Activated CD4-positive, alpha-beta T cell treated with anti-CD3 and anti-CD28 coated beads, Interleukin-2, amount 10 ng/mL, durations not matched to agents 24 days and 14 days (primary cell): ENCODE data around the gene GPALPP1. TPM values are rescaled to one million over a fixed set of nuclear protein-coding genes. Genes with fewer than 3 reads are reported as not detected.
"Not testable (repeated sequence)": the region's sequence is repeated elsewhere in the genome, so short reads cannot be mapped to it uniquely, and the experiment has no call there.

Source experiments
- DNase-seq: peaks from one replicate; pipeline ENCODE4 v3.0.0; 2022
- H3K27ac Mint-ChIP-seq: one replicate; pipeline ENCODE4 v1.8.0; 2022; ENCODE audit warnings: mild to moderate bottlenecking, mixed read lengths
- H3K27me3 Mint-ChIP-seq: one replicate; pipeline ENCODE4 v1.8.0; 2022; ENCODE audit warnings: mixed read lengths
- H3K36me3 Mint-ChIP-seq: one replicate; pipeline ENCODE4 v1.8.0; 2022; ENCODE audit warnings: low read depth, mild to moderate bottlenecking, mixed read lengths
- H3K4me1 Mint-ChIP-seq: one replicate; pipeline ENCODE4 v1.8.0; 2021; ENCODE audit warnings: mixed read lengths
- H3K4me3 Mint-ChIP-seq: one replicate; pipeline ENCODE4 v1.8.0; 2022; ENCODE audit warnings: mild to moderate bottlenecking, moderate library complexity, mixed read lengths
- H3K9me3 Mint-ChIP-seq: one replicate; pipeline ENCODE4 v1.8.0; 2021; ENCODE audit warnings: mixed read lengths
- intact Hi-C: fragments of 100-400 bp; cut with micrococcal nuclease; formaldehyde crosslinking; loops from one replicate; pipeline ENCODE4 v1.15.1; 2023
- total RNA-seq: library from RNA; stranded (reverse); gene quantifications from 2 replicates; pipeline ENCODE4 v1.2.3, GENCODE V29; 2022

GPALPP1 gene
- total RNA-seq, 1 donor from 2014 or later, result 32.3 TPM

- Mint-ChIP-seq H3K9me3 (no peaks in the 10 kb centered on the region), H3K4me3 (no peak overlapping the region), H3K4me1 (peaks cover 18% of the 10 kb centered on the region), H3K36me3 (no peaks in the 10 kb centered on the region), H3K27me3 (peaks cover 32% of the 10 kb centered on the region), H3K27ac (no peak overlapping the region)
- DNase-seq, result no peak
- intact Hi-C loops, result no loop called here
Measured at GRCh38 chr13:45060062-45060461, 70.7 kb downstream of the GPALPP1 start.

DNA sequence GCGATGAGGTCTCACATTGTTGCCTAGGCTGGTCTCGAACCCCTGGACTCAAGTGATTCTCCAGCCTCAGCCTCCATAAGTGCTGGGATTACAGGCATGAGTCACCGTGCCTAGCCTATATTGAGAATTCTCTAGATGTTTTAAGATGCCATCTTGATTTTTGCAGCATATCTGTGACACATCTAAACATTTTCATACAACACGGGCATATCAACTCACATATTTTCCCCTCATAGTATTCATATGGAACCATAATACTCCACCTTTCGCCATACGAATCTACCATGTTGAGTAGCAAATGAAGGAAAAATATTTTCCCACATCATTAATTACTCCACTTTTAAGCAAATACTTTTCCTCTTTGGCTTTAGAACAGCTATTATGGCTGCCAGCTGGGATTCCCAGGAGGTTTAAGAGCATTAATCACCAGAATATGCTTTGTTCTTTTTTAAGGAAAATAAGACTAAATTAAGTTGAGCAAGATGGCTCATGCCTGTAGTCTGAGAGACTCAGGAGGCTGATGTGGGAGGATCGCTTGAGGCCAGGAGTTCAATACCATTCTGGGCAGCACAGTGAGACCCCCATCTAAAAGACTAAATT, 74.0 kb downstream of the GPALPP1 start:
- no peak overlapping the region for H3K27ac Mint-ChIP-seq
- peaks cover 39% of the 10 kb centered on the region for H3K27me3 Mint-ChIP-seq
- DNase-seq, result no peak
- intact Hi-C loops, result no loop called here
- no peak overlapping the region for H3K4me3 Mint-ChIP-seq
- no peaks in the 10 kb centered on the region for H3K9me3 Mint-ChIP-seq
- no peaks in the 10 kb centered on the region for H3K36me3 Mint-ChIP-seq
- peaks cover 4% of the 10 kb centered on the region for H3K4me1 Mint-ChIP-seq

- H3K4me3 Mint-ChIP-seq, H3K9me3 Mint-ChIP-seq, H3K36me3 Mint-ChIP-seq, H3K27ac Mint-ChIP-seq, intact Hi-C loops, DNase-seq, H3K4me1 Mint-ChIP-seq: not testable (repeated sequence)
- peaks cover 40% of the 10 kb centered on the region for H3K27me3 Mint-ChIP-seq
Measured at GRCh38 chr13:45063889-45064288, 74.6 kb downstream of the GPALPP1 start.

DNA sequence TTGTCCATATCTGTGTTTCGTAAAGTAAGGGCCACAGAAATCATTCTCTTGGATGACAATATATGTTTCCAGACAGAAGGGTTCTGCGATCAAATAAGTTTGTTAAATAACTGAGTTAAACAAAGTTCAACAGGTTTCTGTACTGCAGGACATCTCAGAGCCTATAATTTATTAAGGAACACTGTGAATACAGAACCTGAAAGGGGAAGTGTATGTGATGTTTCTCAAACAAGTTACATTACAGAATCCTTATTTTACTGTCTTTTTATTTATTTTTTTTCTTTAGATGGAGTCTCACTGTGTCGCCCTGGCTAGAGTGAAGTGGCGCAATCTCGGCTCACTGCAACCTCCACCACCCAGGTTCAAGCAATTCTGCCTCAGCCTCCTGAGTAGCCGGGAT, 75.6 kb downstream of the GPALPP1 start:
- H3K27me3 Mint-ChIP-seq, result peaks cover 40% of the 10 kb centered on the region
- no peak overlapping the region for H3K27ac Mint-ChIP-seq
- DNase-seq, result no peak
- intact Hi-C loops, result no loop called here
- no peaks in the 10 kb centered on the region for H3K4me1 Mint-ChIP-seq
- no peaks in the 10 kb centered on the region for H3K36me3 Mint-ChIP-seq
- no peaks in the 10 kb centered on the region for H3K9me3 Mint-ChIP-seq
- H3K4me3 Mint-ChIP-seq, result no peak overlapping the region

GRCh38 chr13:45068036-45069001, 79.0 kb downstream of the GPALPP1 start:
- DNase-seq, result no peak
- Mint-ChIP-seq H3K4me3 (no peak overlapping the region), H3K9me3 (no peaks in the 10 kb centered on the region), H3K4me1 (no peaks in the 10 kb centered on the region), H3K36me3 (no peaks in the 10 kb centered on the region), H3K27me3 (peaks cover 30% of the 10 kb centered on the region), H3K27ac (no peak overlapping the region)
- intact Hi-C loops, result no loop called here

GRCh38 chr13:45073809-45074208, 84.5 kb downstream of the GPALPP1 start:
- no peaks in the 10 kb centered on the region for H3K36me3 Mint-ChIP-seq
- no peak overlapping the region for H3K4me3 Mint-ChIP-seq
- no peaks in the 10 kb centered on the region for H3K4me1 Mint-ChIP-seq
- no peaks in the 10 kb centered on the region for H3K9me3 Mint-ChIP-seq
- peaks cover 28% of the 10 kb centered on the region for H3K27me3 Mint-ChIP-seq
- H3K27ac Mint-ChIP-seq, result no peak overlapping the region
- no peak for DNase-seq
- intact Hi-C loops, result no loop called here

DNA sequence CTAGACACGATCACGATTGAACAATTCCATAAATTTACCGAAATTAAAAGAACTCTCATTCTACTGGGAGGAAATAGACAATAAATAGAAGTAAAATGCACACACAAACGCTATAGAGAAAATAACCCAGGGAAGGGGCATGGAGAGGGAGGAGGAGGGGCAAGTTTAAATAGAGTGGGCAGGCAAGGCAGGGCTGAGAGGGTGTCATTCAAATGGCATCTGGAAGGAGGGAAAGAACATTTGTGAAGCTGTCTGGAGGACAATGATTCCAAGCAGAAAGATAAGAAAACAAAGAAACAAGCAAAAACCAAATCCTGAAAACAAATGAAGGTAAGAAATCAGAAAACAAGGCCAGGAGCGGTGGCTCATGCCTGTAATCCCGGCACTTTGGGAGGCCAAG, 85.4 kb downstream of the GPALPP1 start:
- no peaks in the 10 kb centered on the region for H3K36me3 Mint-ChIP-seq
- H3K4me1 Mint-ChIP-seq, result no peaks in the 10 kb centered on the region
- H3K4me3 Mint-ChIP-seq, result no peak overlapping the region
- no peak for DNase-seq
- H3K27me3 Mint-ChIP-seq, result peaks cover 32% of the 10 kb centered on the region
- H3K27ac Mint-ChIP-seq, result no peak overlapping the region
- intact Hi-C loops, result no loop called here
- H3K9me3 Mint-ChIP-seq, result no peaks in the 10 kb centered on the region

DNA sequence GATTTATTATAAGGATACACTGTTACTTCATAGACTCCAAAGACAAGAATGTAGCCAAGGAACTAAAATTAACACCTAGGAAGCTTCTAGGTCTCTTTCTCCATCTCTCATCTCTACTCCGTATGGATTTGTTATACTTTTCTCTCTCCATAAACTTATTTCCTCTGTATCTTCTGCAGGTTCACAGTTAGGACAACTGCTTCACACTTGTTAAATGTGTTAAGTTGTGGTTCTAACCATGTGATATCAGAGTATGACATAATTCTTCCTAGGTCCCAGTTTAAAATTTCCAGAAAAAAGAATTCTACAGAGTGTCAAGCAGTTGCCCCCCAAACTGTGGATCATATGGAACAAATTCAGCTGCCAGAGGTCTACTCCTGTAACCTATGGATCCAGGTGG, 88.7 kb downstream of the GPALPP1 start:
- no peaks in the 10 kb centered on the region for H3K36me3 Mint-ChIP-seq
- H3K4me1 Mint-ChIP-seq, result no peaks in the 10 kb centered on the region
- DNase-seq, result no peak
- H3K4me3 Mint-ChIP-seq, result no peak overlapping the region
- peaks cover 36% of the 10 kb centered on the region for H3K27me3 Mint-ChIP-seq
- H3K9me3 Mint-ChIP-seq, result no peaks in the 10 kb centered on the region
- no peak overlapping the region for H3K27ac Mint-ChIP-seq
- intact Hi-C loops, result no loop called here

Other genes starting within 250 kb of the GPALPP1 start
- 13.3 and 13.8 TPM in 2 replicates for gene NUFIP1, start 67 bp upstream of the GPALPP1 start, total RNA-seq
- gene GTF2F2, start 131.0 kb downstream of the GPALPP1 start, total RNA-seq, result 29.2 and 30.0 TPM in 2 replicates
- not detected in 2 replicates for gene KCTD4, start 211.5 kb downstream of the GPALPP1 start, total RNA-seq